A549 (cell line): ENCODE data around the gene SPRR3. TPM values are rescaled to one million over a fixed set of nuclear protein-coding genes. Genes with fewer than 3 reads are reported as not detected.

Source experiments
- ATAC-seq, 2 experiments: fragments of 200-7000 bp in 1 of 2; fragments of >200 bp in 1 of 2; cut with Nextera tagmentation in 1 of 2; cut with Tn5 transposase in 1 of 2; 3 replicates each; pipeline versions ENCODE4 v1.8.0 to v1.9.1; 2018 to 2020; ENCODE audit warnings: mild to moderate bottlenecking in 1 of 2, moderate library complexity in 1 of 2
- CTCF ChIA-PET: fragments of 300-600 bp; sonication (Branson Sonifier 250); formaldehyde crosslinking; extraction: SDS; loops from one replicate; lab custom pipeline; 2021; ENCODE audit warnings: antibody characterized with exemption, inconsistent platforms; lab: Yijun Ruan, JAX
- POLR2A ChIA-PET: fragments of 350-600 bp; formaldehyde crosslinking; extraction: SDS; loops from one replicate; lab custom pipeline; 2021; ENCODE audit warnings: antibody characterized with exemption, inconsistent platforms; lab: Yijun Ruan, JAX
- DNase-seq, 2 experiments: peaks; one replicate each; pipeline versions ENCODE4 v3.0.0 to v3.0.0-alpha.2; 2011 to 2016; ENCODE audit warnings: low read depth in 1 of 2, low spot score in 1 of 2
- FAIRE-seq: peaks from 2 replicates; lab custom pipeline; 2011; peaks lifted over from hg19 to GRCh38; lab: Jason Lieb, UNC
- H3K27ac ChIP-seq, 2 experiments: fragments of >200 bp; sonication (Bioruptor Twin); formaldehyde crosslinking; 3 replicates each; pipeline ENCODE4 v1.5.1; 2016 to 2017
- H3K4me1 ChIP-seq: fragments of >200 bp; sonication (Bioruptor Twin); formaldehyde crosslinking; 3 replicates; pipeline ENCODE4 v1.6.1; 2016
- H3K4me2 ChIP-seq: fragments of >200 bp; sonication (Bioruptor Twin); formaldehyde crosslinking; 3 replicates; pipeline ENCODE4 v1.6.1; 2016
- H3K4me3 ChIP-seq: fragments of >200 bp; sonication (Bioruptor Twin); formaldehyde crosslinking; 3 replicates; pipeline ENCODE4 v1.5.1; 2016
- H3K9me3 ChIP-seq: fragments of >200 bp; sonication (Bioruptor Twin); formaldehyde crosslinking; 3 replicates; pipeline ENCODE4 v1.6.1; 2016
- CBX8 ChIP-seq: fragments of 200-600 bp; sonication (generic); IDR thresholded peaks from 2 replicates; pipeline ENCODE4 v1.6.1; 2016
- CEBPB ChIP-seq, 2 experiments: fragments of >200 bp in 1 of 2; sonication (Bioruptor Twin) in 1 of 2; formaldehyde crosslinking in 1 of 2; IDR thresholded peaks; 2 replicates each; pipeline ENCODE4 v1.6.1; 2012 to 2016
- CHD2 ChIP-seq: fragments of 150-350 bp; IDR thresholded peaks from 2 replicates; pipeline ENCODE4 v1.6.1; 2014; ENCODE audit warnings: low read length; ENCODE audit not compliant: partially characterized antibody
- CHD4 ChIP-seq: fragments of 200-600 bp; sonication (generic); IDR thresholded peaks from 2 replicates; pipeline ENCODE4 v1.6.1; 2016; ENCODE audit warnings: antibody characterized with exemption, mild to moderate bottlenecking, borderline replicate concordance
- EP300 ChIP-seq, 2 experiments: fragments of >200 bp; sonication (Bioruptor Twin); formaldehyde crosslinking; IDR thresholded peaks; 2 replicates in 1 of 2; 3 replicates in 1 of 2; pipeline ENCODE4 v1.6.1; 2016 to 2017
- HEYL ChIP-seq: fragments of 250-450 bp; sonication (Bioruptor Pico); IDR thresholded peaks from 2 replicates; pipeline ENCODE4 v1.8.0; 2021; ENCODE audit warnings: mild to moderate bottlenecking, moderate library complexity
- HOXA7 ChIP-seq: fragments of 250-450 bp; sonication (Bioruptor Pico); IDR thresholded peaks from 2 replicates; pipeline ENCODE4 v1.5.0; 2020; ENCODE audit warnings: mild to moderate bottlenecking, moderate library complexity
- HOXB13 ChIP-seq: fragments of 250-450 bp; sonication (Bioruptor Pico); IDR thresholded peaks from 2 replicates; pipeline ENCODE4 v1.5.0; 2020; ENCODE audit warnings: low read depth, mild to moderate bottlenecking, moderate library complexity
- JUNB ChIP-seq: fragments of >200 bp; sonication (Bioruptor Twin); formaldehyde crosslinking; IDR thresholded peaks from 2 replicates; pipeline ENCODE4 v1.6.1; 2016
- MAZ ChIP-seq: fragments of 150-350 bp; IDR thresholded peaks from 2 replicates; pipeline ENCODE4 v1.6.1; 2014; ENCODE audit warnings: antibody characterized with exemption, low read depth, low read length, borderline replicate concordance
- NPAS2 ChIP-seq: fragments of 250-450 bp; sonication (Bioruptor Pico); IDR thresholded peaks from 2 replicates; pipeline ENCODE4 v1.8.0; 2022; ENCODE audit warnings: mild to moderate bottlenecking, moderate library complexity, borderline replicate concordance
- NR3C1 ChIP-seq: fragments of >200 bp; sonication (Bioruptor Twin); formaldehyde crosslinking; IDR thresholded peaks from 3 replicates; pipeline ENCODE4 v1.6.1; 2017
- RNF2 ChIP-seq: fragments of 200-600 bp; sonication (generic); IDR thresholded peaks from 2 replicates; pipeline ENCODE4 v1.6.1; 2016; ENCODE audit warnings: low read depth, mild to moderate bottlenecking, antibody characterized with exemption, moderate library complexity, borderline replicate concordance
- SMC3 ChIP-seq: fragments of >200 bp; sonication (Bioruptor Twin); formaldehyde crosslinking; IDR thresholded peaks from 3 replicates; pipeline ENCODE4 v1.6.1; 2018; ENCODE audit warnings: inconsistent platforms
- TFCP2L1 ChIP-seq: fragments of 250-450 bp; sonication (Bioruptor Pico); IDR thresholded peaks from 2 replicates; pipeline ENCODE4 v1.5.0; 2021; ENCODE audit warnings: mild to moderate bottlenecking
- TP53 ChIP-seq: fragments of 250-450 bp; sonication (Bioruptor Pico); IDR thresholded peaks from 2 replicates; pipeline ENCODE4 v1.5.0; 2021; ENCODE audit warnings: mild to moderate bottlenecking, moderate library complexity
- ZNF302 ChIP-seq: fragments of 250-450 bp; sonication (Bioruptor Pico); IDR thresholded peaks from 2 replicates; pipeline ENCODE4 v1.9.0; 2021; ENCODE audit warnings: inconsistent platforms, mild to moderate bottlenecking, moderate library complexity
- WGBS: methylation state at CpG from one replicate; pipeline ENCODE4 v1.1.6; 2017; ENCODE audit errors: missing lambda C conversion rate; 5-methylcytosine and 5-hydroxymethylcytosine counted together
- polyA plus RNA-seq, 4 experiments: library from polyadenylated mRNA; depleted of rRNA in 3 of 4; stranded (reverse); fragments of >200 nt; fragmentation: RNase III in 1 of 4; extraction: RNeasy Plus Mini Kit Qiagen cat#74134 plus additional on column Dnase treatment in 1 of 4; gene quantifications; 2 replicates in 3 of 4; 3 replicates in 1 of 4; pipeline ENCODE4 v1.2.3, GENCODE V29; 2011 to 2017
- TF ChIP-seq, protein P1 (sequence below): fragments of >200 bp; sonication (Bioruptor Twin); formaldehyde crosslinking; IDR thresholded peaks from 3 replicates; pipeline ENCODE4 v1.6.1; 2016
- TF ChIP-seq, protein P2 (sequence below): IDR thresholded peaks from 2 replicates; pipeline ENCODE4 v1.6.1; 2012; ENCODE audit warnings: low read depth, borderline replicate concordance
- TF ChIP-seq, protein P3 (sequence below): fragments of >200 bp; sonication (Bioruptor Twin); formaldehyde crosslinking; IDR thresholded peaks from 3 replicates; pipeline ENCODE4 v1.5.1; 2016
- TF ChIP-seq, protein P4 (sequence below): fragments of 250-450 bp; sonication (Bioruptor Pico); IDR thresholded peaks from 2 replicates; pipeline ENCODE4 v1.5.0; 2021; ENCODE audit warnings: mild to moderate bottlenecking, moderate library complexity, borderline replicate concordance
- TF ChIP-seq, protein P5 (sequence below): fragments of >200 bp; sonication (Bioruptor Twin); formaldehyde crosslinking; IDR thresholded peaks from 2 replicates; pipeline ENCODE4 v1.6.1; 2016
- TF ChIP-seq, protein P6 (sequence below): fragments of 450-650 bp; IDR thresholded peaks from 2 replicates; pipeline ENCODE4 v1.6.1; 2014; ENCODE audit warnings: antibody characterized with exemption

SPRR3 gene
- polyA plus RNA-seq, 2 of the 4 experiments (the other 2 are of a cell fraction) = not detected

DNA sequence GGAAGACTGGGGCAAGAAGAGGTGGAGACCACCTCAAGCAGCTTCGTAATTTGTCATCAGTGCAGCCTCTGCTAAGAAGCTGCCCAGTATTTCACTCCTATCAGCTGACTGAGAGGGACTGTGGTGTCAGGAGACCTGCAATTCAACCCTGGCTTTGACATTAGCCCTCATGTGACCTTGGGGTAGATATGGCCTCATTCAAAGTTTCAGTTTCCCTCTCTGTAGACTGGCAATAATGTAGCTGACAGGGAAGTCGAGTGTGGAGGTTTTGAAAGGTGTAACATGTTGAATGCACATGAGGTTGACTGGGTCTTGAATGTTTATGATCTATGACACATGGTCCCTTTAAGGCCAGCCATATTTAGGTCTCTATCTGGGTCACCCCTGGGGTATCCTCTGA, 33.3 kb upstream of the SPRR3 start:
- no peak for ATAC-seq
- H3K9me3 ChIP-seq = no peaks in the 10 kb centered on the region
- ChIA-PET CTCF (interaction anchor here (0.8 kb wide), 1 partner anchor 254 kb away, joined by 3 read pairs; no protein-coding TSS in a partner anchor), POLR2A (no interaction called here)
- H3K4me1 ChIP-seq = no peaks in the 10 kb centered on the region
- H3K4me2 ChIP-seq = no peak overlapping the region
- WGBS = 0% methylated on average over 2 of the region's 2 CpGs
- TF ChIP-seq TFCP2L1 (no peak), RNF2 (no peak), EP300 (IDR thresholded peaks at IDR 0.05) (no peak), HOXA7 (CRISPR knock-in tag) (no peak), CEBPB (IDR thresholded peaks at IDR 0.05) (no peak), HOXB13 (CRISPR knock-in tag) (no peak), JUNB (no peak)
- no peak for FAIRE-seq
- no peak overlapping the region for H3K4me3 ChIP-seq
- no peak overlapping the region for H3K27ac ChIP-seq
- no peak for DNase-seq

DNA sequence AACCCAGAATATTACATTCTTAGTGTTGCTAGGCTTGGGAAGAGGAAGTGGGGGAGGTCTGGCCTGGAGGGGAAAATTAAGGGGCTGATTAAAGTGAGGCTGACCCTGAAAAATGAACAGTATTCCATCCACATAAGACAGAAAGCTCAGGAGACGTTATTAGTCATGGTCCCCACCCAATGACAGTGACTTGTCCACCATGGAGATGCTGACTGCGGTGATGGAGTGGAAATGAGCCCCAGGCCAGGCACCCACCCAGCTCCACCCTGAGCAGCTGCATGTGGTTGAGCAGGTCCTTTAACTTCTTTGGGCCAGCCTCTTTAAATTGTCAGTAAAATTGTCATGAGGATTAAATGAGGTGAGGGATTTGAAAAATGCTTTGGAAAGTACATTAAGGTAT, 32.5 kb upstream of the SPRR3 start:
- H3K9me3 ChIP-seq = no peaks in the 10 kb centered on the region
- TF ChIP-seq NR3C1 (no peak), CBX8 (no peak), HEYL (no peak), HOXA7 (CRISPR knock-in tag) (no peak), NPAS2 (CRISPR knock-in tag) (no peak), CHD2 (no peak), JUNB (no peak), ZNF302 (CRISPR knock-in tag) (no peak), TP53 (CRISPR knock-in tag) (no peak), CHD4 (no peak), SMC3 (no peak), MAZ (no peak)
- TF ChIP-seq, protein P1, sequence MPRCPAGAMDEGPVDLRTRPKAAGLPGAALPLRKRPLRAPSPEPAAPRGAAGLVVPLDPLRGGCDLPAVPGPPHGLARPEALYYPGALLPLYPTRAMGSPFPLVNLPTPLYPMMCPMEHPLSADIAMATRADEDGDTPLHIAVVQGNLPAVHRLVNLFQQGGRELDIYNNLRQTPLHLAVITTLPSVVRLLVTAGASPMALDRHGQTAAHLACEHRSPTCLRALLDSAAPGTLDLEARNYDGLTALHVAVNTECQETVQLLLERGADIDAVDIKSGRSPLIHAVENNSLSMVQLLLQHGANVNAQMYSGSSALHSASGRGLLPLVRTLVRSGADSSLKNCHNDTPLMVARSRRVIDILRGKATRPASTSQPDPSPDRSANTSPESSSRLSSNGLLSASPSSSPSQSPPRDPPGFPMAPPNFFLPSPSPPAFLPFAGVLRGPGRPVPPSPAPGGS = no peak
- TF ChIP-seq, protein P2, sequence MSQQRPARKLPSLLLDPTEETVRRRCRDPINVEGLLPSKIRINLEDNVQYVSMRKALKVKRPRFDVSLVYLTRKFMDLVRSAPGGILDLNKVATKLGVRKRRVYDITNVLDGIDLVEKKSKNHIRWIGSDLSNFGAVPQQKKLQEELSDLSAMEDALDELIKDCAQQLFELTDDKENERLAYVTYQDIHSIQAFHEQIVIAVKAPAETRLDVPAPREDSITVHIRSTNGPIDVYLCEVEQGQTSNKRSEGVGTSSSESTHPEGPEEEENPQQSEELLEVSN = no peak
- TF ChIP-seq, protein P3, sequence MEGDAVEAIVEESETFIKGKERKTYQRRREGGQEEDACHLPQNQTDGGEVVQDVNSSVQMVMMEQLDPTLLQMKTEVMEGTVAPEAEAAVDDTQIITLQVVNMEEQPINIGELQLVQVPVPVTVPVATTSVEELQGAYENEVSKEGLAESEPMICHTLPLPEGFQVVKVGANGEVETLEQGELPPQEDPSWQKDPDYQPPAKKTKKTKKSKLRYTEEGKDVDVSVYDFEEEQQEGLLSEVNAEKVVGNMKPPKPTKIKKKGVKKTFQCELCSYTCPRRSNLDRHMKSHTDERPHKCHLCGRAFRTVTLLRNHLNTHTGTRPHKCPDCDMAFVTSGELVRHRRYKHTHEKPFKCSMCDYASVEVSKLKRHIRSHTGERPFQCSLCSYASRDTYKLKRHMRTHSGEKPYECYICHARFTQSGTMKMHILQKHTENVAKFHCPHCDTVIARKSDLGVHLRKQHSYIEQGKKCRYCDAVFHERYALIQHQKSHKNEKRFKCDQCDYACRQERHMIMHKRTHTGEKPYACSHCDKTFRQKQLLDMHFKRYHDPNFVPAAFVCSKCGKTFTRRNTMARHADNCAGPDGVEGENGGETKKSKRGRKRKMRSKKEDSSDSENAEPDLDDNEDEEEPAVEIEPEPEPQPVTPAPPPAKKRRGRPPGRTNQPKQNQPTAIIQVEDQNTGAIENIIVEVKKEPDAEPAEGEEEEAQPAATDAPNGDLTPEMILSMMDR = no peak
- TF ChIP-seq, protein P4, sequence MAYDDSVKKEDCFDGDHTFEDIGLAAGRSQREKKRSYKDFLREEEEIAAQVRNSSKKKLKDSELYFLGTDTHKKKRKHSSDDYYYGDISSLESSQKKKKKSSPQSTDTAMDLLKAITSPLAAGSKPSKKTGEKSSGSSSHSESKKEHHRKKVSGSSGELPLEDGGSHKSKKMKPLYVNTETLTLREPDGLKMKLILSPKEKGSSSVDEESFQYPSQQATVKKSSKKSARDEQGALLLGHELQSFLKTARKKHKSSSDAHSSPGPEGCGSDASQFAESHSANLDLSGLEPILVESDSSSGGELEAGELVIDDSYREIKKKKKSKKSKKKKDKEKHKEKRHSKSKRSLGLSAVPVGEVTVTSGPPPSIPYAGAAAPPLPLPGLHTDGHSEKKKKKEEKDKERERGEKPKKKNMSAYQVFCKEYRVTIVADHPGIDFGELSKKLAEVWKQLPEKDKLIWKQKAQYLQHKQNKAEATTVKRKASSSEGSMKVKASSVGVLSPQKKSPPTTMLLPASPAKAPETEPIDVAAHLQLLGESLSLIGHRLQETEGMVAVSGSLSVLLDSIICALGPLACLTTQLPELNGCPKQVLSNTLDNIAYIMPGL (CRISPR knock-in tag) = no peak
- TF ChIP-seq, protein P5, sequence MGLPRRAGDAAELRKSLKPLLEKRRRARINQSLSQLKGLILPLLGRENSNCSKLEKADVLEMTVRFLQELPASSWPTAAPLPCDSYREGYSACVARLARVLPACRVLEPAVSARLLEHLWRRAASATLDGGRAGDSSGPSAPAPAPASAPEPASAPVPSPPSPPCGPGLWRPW = no peak
- TF ChIP-seq, protein P6, sequence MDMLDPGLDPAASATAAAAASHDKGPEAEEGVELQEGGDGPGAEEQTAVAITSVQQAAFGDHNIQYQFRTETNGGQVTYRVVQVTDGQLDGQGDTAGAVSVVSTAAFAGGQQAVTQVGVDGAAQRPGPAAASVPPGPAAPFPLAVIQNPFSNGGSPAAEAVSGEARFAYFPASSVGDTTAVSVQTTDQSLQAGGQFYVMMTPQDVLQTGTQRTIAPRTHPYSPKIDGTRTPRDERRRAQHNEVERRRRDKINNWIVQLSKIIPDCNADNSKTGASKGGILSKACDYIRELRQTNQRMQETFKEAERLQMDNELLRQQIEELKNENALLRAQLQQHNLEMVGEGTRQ = no peak
- FAIRE-seq = no peak
- H3K4me1 ChIP-seq = no peaks in the 10 kb centered on the region
- H3K27ac ChIP-seq = no peak overlapping the region
- ChIA-PET CTCF (interaction anchor here (0.9 kb wide), 1 partner anchor 43 kb away, joined by 3 read pairs; no protein-coding TSS in a partner anchor), POLR2A (no interaction called here)
- WGBS = 0% methylated on average over 2 of the region's 2 CpGs
- no peak overlapping the region for H3K4me2 ChIP-seq
- DNase-seq = no peak
- H3K4me3 ChIP-seq = no peak overlapping the region
- no peak for ATAC-seq
